GM12878 (cell line): ENCODE data around the gene NAV1.
"Not testable (repeated sequence)": the region's sequence is repeated elsewhere in the genome, so short reads cannot be mapped to it uniquely, and the experiment has no call there.

Source experiments
- ATF7 ChIP-seq: fragments of 450-650 bp; IDR thresholded peaks from 2 replicates; pipeline ENCODE4 v1.6.1; 2016; ENCODE audit warnings: low read depth, mild to moderate bottlenecking
- CEBPB ChIP-seq, 2 experiments: fragments of 150-350 bp in 1 of 2; IDR thresholded peaks; 2 replicates each; pipeline ENCODE4 v1.6.1; 2012 to 2014; ENCODE audit warnings: low read depth in 2 of 2, low read length in 2 of 2, borderline replicate concordance in 1 of 2, inconsistent platforms in 1 of 2
- ETV6 ChIP-seq, 2 experiments: fragments of 450-650 bp in 1 of 2; IDR thresholded peaks in 1 of 2; conservative IDR thresholded peaks in 1 of 2; 2 replicates each; pipeline ENCODE4 v1.6.1; 2014; ENCODE audit warnings: antibody characterized with exemption in 1 of 2, borderline replicate concordance in 1 of 2, low read depth in 1 of 2, mild to moderate bottlenecking in 1 of 2, moderate library complexity in 1 of 2
- SKIL ChIP-seq: fragments of 450-650 bp; IDR thresholded peaks from 2 replicates; pipeline ENCODE4 v1.6.1; 2017; ENCODE audit warnings: mild to moderate bottlenecking, low read depth, inconsistent platforms; ENCODE audit not compliant: poor library complexity, severe bottlenecking
- SMAD5 ChIP-seq: IDR thresholded peaks from 2 replicates; pipeline ENCODE4 v1.6.1; 2016; ENCODE audit warnings: antibody characterized with exemption, low read depth
- TF ChIP-seq, protein P1 (sequence below): IDR thresholded peaks from 2 replicates; pipeline ENCODE4 v1.6.1; 2012; ENCODE audit warnings: low read depth, low read length, improper control_type of control experiment
- TF ChIP-seq, protein P2 (sequence below), 3 experiments: IDR thresholded peaks in 2 of 3; conservative IDR thresholded peaks in 1 of 3; 2 replicates each; pipeline ENCODE4 v1.5.1; 2011; ENCODE audit warnings: low read depth in 3 of 3, low read length in 3 of 3, mild to moderate bottlenecking in 3 of 3, control low read depth in 2 of 3, moderate library complexity in 2 of 3, inconsistent platforms in 1 of 3, mixed read lengths in 1 of 3; ENCODE audit not compliant: control insufficient read depth in 2 of 3, insufficient read depth in 1 of 3; ENCODE audit errors: extremely low read depth in 1 of 3

GRCh38 chr1:201493026-201493656 lies 45.8 kb upstream of the NAV1 start:
- not testable (repeated sequence) for TF ChIP-seq CEBPB (IDR thresholded peaks at IDR 0.05; ENCODE audit: borderline replicate concordance in 1 of 2, low read depth in 2 of 2, low read length in 2 of 2); ATF7; ETV6 (conservative IDR thresholded peaks at IDR 0.05 in 1 of 2, IDR thresholded peaks at IDR 0.05 in 1 of 2; ENCODE audit: borderline replicate concordance in 1 of 2, low read depth in 1 of 2); SKIL; SMAD5
- TF ChIP-seq, protein P1, sequence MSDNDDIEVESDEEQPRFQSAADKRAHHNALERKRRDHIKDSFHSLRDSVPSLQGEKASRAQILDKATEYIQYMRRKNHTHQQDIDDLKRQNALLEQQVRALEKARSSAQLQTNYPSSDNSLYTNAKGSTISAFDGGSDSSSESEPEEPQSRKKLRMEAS, result not testable (repeated sequence)
- TF ChIP-seq, protein P2, sequence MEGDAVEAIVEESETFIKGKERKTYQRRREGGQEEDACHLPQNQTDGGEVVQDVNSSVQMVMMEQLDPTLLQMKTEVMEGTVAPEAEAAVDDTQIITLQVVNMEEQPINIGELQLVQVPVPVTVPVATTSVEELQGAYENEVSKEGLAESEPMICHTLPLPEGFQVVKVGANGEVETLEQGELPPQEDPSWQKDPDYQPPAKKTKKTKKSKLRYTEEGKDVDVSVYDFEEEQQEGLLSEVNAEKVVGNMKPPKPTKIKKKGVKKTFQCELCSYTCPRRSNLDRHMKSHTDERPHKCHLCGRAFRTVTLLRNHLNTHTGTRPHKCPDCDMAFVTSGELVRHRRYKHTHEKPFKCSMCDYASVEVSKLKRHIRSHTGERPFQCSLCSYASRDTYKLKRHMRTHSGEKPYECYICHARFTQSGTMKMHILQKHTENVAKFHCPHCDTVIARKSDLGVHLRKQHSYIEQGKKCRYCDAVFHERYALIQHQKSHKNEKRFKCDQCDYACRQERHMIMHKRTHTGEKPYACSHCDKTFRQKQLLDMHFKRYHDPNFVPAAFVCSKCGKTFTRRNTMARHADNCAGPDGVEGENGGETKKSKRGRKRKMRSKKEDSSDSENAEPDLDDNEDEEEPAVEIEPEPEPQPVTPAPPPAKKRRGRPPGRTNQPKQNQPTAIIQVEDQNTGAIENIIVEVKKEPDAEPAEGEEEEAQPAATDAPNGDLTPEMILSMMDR (IDR thresholded peaks at IDR 0.05 in 2 of 3, conservative IDR thresholded peaks at IDR 0.05 in 1 of 3; ENCODE audit: control insufficient read depth in 2 of 3, extremely low read depth in 1 of 3, insufficient read depth in 1 of 3, low read depth in 3 of 3, low read length in 3 of 3), result not testable (repeated sequence)
